Measurements from ENCODE around the gene ICAM1.

Gene ICAM1

GRCh38 chr19:10227026-10227971 is 43.6 kb upstream of the ICAM1 start:
- TF ChIP-seq CTCF (conservative IDR thresholded peaks at IDR 0.05; ENCODE audit: low read depth, low read length) = no peak

GRCh38 chr19:10228393-10228792 is 42.5 kb upstream of the ICAM1 start:
- no peak for TF ChIP-seq CTCF (conservative IDR thresholded peaks at IDR 0.05; ENCODE audit: low read depth, low read length)
- no peak for DNase-seq (ENCODE audit: low read depth)
- H3K4me3 ChIP-seq (ENCODE audit: low read length) = no peak overlapping the region

More at GRCh38 chr19:10227026-10227971, 43.6 kb upstream of the ICAM1 start:
- DNase-seq (ENCODE audit: low read depth) = no peak
- H3K4me3 ChIP-seq (ENCODE audit: low read length) = no peak overlapping the region

DNA sequence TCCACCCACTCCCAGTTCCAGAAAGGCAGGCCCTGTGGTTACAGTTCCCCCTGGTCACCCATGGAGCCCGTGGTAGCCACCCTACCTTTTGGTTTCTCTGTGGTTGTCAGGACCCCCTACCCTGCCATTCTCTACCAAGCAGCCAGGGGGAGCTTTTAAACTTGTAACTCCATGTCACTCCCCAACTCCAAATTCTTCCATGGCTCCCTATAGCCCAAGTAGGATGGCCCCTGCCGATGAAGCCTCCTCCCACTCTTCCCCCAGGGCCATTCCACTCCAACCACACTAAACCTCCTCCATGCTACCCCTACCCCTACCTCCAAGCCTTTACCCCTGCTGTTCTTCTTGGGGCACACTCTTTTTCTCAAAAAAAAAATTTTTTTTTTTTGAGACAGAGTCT is 42.0 kb upstream of the ICAM1 start:
- TF ChIP-seq CTCF (conservative IDR thresholded peaks at IDR 0.05; ENCODE audit: low read depth, low read length) = peak; percentile 61
- no peak overlapping the region for H3K4me3 ChIP-seq (ENCODE audit: low read length)
- no peak for DNase-seq (ENCODE audit: low read depth)

- H3K4me3 ChIP-seq (ENCODE audit: low read length) = peak overlapping the region; percentile 59
- DNase-seq (ENCODE audit: low read depth) = no peak
- TF ChIP-seq CTCF (conservative IDR thresholded peaks at IDR 0.05; ENCODE audit: low read depth, low read length) = no peak
Measured at GRCh38 chr19:10230173-10230860, 40.6 kb upstream of the ICAM1 start.

- DNase-seq (ENCODE audit: low read depth) = no peak
- TF ChIP-seq CTCF (conservative IDR thresholded peaks at IDR 0.05; ENCODE audit: low read depth, low read length) = no peak
- H3K4me3 ChIP-seq (ENCODE audit: low read length) = peak within 1 kb of the TSS; percentile 59
Measured at GRCh38 chr19:10230861-10231611, 39.9 kb upstream of the ICAM1 start, which contains the start of gene S1PR2. Gene S1PR2, minus strand, starts transcription at chr19:10231331. Its CDS starts 6,426 bp downstream, at chr19:10224905.

GRCh38 chr19:10231612-10232228 is 39.2 kb upstream of the ICAM1 start:
- H3K4me3 ChIP-seq (ENCODE audit: low read length) = peak overlapping the region; percentile 59
- no peak for TF ChIP-seq CTCF (conservative IDR thresholded peaks at IDR 0.05; ENCODE audit: low read depth, low read length)

More at GRCh38 chr19:10231612-10232228, 39.2 kb upstream of the ICAM1 start:
- no peak for DNase-seq (ENCODE audit: low read depth)

Data from retinal pigment epithelial cell (primary cell).